ENCODE data around the gene EDN3.

EDN3 gene

DNA sequence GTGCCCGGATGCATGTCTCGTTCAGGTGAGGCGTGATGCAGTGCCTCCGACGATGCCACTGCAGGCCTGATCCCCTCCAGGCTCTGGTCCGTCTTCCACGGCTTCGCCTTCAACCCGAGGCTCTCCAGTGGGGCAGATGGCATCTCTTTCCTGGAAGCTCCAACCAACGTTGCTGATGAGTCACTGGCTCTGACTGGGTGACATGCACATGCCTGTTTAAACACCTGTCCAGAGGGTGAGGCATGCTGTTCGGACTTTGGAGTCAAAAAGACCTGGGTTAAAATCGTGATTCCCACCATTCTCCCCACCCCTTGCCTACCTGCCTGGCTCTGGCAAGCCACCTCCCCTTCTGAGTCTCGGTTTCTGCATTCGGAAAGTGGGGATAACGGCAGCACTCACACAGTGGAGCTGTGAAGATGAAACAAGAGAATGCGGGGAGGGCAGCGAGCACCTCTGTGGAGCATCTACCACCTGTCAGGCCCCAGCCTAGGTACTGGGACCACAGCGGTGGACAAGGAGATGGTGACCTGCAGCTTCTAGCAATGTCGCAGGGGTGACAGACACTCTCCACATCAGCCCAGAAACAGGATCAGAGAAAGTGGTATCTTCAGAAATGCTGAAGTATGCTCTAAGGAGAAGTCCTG lies 8.5 kb upstream of the EDN3 start:
- no peaks in the 10 kb centered on the region for H3K36me3 Mint-ChIP-seq
- H3K9me3 Mint-ChIP-seq, result no peaks in the 10 kb centered on the region
- ATAC-seq (ENCODE audit: low read depth) (no peak), DNase-seq (ENCODE audit: low spot score in 2 of 2) (no peak)
- peaks cover 21% of the 10 kb centered on the region for H3K27me3 Mint-ChIP-seq
- H3K4me1 Mint-ChIP-seq, result no peaks in the 10 kb centered on the region
- H3K4me3 Mint-ChIP-seq, result no peak overlapping the region
- H3K27ac Mint-ChIP-seq, result no peak overlapping the region

DNA sequence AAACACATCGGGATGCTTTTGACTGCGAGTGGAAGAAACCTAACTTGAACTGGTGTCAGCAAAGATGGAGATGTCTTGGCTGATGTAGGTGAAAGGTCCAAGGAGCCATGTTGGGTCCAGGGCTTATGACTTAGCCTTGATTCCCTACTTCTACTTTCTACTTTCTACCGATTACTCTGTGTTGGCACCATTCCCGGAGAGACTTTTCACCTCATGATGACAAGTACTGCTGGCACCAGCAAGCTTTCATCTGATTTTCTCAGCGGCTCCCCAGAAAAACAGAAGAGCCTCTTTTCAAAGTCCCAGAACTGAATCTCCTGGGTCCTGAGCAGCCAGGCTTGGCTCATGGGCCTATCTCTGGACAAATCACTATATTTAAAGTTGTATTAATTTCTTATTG lies 4.9 kb upstream of the EDN3 start:
- H3K27me3 Mint-ChIP-seq, result peaks cover 21% of the 10 kb centered on the region
- H3K36me3 Mint-ChIP-seq, result no peaks in the 10 kb centered on the region
- no peaks in the 10 kb centered on the region for H3K9me3 Mint-ChIP-seq
- ATAC-seq (ENCODE audit: low read depth) (no peak), DNase-seq (ENCODE audit: low spot score in 2 of 2) (no peak)
- no peak overlapping the region for H3K27ac Mint-ChIP-seq
- no peaks in the 10 kb centered on the region for H3K4me1 Mint-ChIP-seq
- H3K4me3 Mint-ChIP-seq, result no peak overlapping the region

- Mint-ChIP-seq H3K27ac (no peak overlapping the region), H3K9me3 (no peaks in the 10 kb centered on the region), H3K36me3 (no peaks in the 10 kb centered on the region), H3K27me3 (peaks cover 19% of the 10 kb centered on the region), H3K4me1 (no peaks in the 10 kb centered on the region), H3K4me3 (no peak overlapping the region)
- DNase-seq (ENCODE audit: low spot score in 2 of 2), result no peak
- no peak for ATAC-seq (ENCODE audit: low read depth)
These were observed 2.7 kb upstream of the EDN3 start for GRCh38 chr20:59297686-59298085.

- Mint-ChIP-seq H3K4me1 (no peaks in the 10 kb centered on the region), H3K9me3 (no peaks in the 10 kb centered on the region), H3K36me3 (no peaks in the 10 kb centered on the region), H3K4me3 (no peak overlapping the region), H3K27me3 (peaks cover 27% of the 10 kb centered on the region), H3K27ac (no peak overlapping the region)
- no peak for ATAC-seq (ENCODE audit: low read depth)
- DNase-seq (ENCODE audit: low spot score in 2 of 2), result no peak
These were observed 472 bp upstream of the EDN3 start for GRCh38 chr20:59299945-59300332.

DNA sequence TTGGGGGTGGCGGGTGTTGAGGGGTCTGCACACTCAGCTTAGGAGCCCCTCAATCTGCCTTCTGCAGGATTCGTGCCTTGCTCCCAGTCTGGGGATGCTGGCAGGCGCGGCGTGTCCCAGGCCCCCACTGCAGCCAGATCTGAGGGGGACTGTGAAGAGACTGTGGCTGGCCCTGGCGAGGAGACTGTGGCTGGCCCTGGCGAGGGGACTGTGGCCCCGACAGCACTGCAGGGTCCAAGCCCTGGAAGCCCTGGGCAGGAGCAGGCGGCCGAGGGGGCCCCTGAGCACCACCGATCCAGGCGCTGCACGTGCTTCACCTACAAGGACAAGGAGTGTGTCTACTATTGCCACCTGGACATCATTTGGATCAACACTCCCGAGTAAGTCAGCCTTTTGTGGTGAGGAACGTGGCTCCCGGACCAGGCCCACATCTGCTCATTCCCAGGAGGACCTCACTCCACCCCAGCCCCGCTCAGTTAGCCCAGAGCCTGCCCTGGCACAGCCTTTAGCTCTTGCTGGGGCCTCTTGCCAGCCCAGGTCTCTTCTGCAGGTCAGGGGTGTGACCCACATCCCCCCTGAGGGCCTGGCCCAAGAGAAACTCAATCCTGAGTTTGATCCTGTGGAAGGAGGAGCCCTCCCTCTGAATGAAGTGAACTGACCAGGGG lies 1.1 kb downstream of the EDN3 start:
- Mint-ChIP-seq H3K4me3 (no peak overlapping the region), H3K36me3 (no peaks in the 10 kb centered on the region), H3K27me3 (peaks cover 31% of the 10 kb centered on the region), H3K9me3 (no peaks in the 10 kb centered on the region), H3K4me1 (no peaks in the 10 kb centered on the region), H3K27ac (no peak overlapping the region)
- ATAC-seq (ENCODE audit: low read depth), result no peak
- DNase-seq (ENCODE audit: low spot score in 2 of 2), result no peak

GRCh38 chr20:59305908-59306655 lies 5.7 kb downstream of the EDN3 start:
- no peak overlapping the region for H3K27ac Mint-ChIP-seq
- H3K36me3 Mint-ChIP-seq, result no peaks in the 10 kb centered on the region
- DNase-seq (ENCODE audit: low spot score in 2 of 2), result no peak
- H3K4me3 Mint-ChIP-seq, result no peak overlapping the region
- H3K4me1 Mint-ChIP-seq, result no peaks in the 10 kb centered on the region
- no peaks in the 10 kb centered on the region for H3K9me3 Mint-ChIP-seq
- no peak for ATAC-seq (ENCODE audit: low read depth)
- H3K27me3 Mint-ChIP-seq, result peaks cover 23% of the 10 kb centered on the region

DNA sequence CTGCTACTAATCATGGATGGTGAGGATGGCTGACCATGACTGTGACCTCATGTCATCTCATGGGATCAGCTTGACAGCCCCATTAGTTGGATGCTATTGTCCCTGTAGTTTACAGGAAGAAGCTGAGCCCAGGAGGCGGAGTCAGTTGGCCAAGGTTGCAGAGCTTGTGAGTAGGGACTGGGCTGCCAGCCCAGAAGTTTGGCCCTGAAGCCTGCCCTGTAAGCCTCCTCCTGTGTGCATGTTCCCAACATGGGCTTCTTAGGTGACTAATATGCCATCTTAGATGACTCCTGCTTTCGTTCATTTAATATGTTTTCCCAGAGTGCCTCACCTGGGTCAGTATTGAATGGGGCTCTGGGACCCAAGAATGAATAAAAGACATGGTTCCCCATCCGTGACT lies 6.9 kb downstream of the EDN3 start:
- Mint-ChIP-seq H3K4me3 (no peak overlapping the region), H3K36me3 (no peaks in the 10 kb centered on the region), H3K27ac (no peak overlapping the region), H3K27me3 (peaks cover 20% of the 10 kb centered on the region), H3K9me3 (no peaks in the 10 kb centered on the region), H3K4me1 (no peaks in the 10 kb centered on the region)
- DNase-seq (ENCODE audit: low spot score in 2 of 2) (no peak), ATAC-seq (ENCODE audit: low read depth) (no peak)

- H3K27ac Mint-ChIP-seq, result no peak overlapping the region
- H3K36me3 Mint-ChIP-seq, result no peaks in the 10 kb centered on the region
- DNase-seq (ENCODE audit: low spot score in 2 of 2), result no peak
- no peaks in the 10 kb centered on the region for H3K4me1 Mint-ChIP-seq
- peaks cover 16% of the 10 kb centered on the region for H3K27me3 Mint-ChIP-seq
- ATAC-seq (ENCODE audit: low read depth), result no peak
- no peak overlapping the region for H3K4me3 Mint-ChIP-seq
- H3K9me3 Mint-ChIP-seq, result no peaks in the 10 kb centered on the region
These were observed 8.2 kb downstream of the EDN3 start for GRCh38 chr20:59308493-59309201.

DNA sequence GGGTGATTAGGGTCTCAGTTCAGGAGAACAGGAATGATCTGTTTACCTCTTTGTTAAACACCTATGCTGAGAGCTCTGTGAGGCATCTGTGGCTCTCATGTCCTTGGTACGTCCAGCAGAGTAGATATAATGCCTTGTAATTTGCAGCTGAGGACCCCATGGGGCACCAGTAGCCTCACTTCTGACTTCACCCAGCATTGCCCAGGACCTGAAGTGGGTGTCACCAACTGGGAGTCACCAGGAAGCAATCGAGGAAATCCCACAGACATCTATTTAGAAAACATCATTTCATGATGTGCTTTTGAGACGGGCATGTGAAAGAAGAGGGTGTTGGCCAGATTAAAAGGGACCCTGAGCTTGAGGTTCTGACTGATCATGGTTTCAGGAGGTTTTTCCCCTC lies 8.8 kb downstream of the EDN3 start:
- ATAC-seq (ENCODE audit: low read depth) (no peak), DNase-seq (ENCODE audit: low spot score in 2 of 2) (no peak)
- H3K36me3 Mint-ChIP-seq, result no peaks in the 10 kb centered on the region
- no peaks in the 10 kb centered on the region for H3K9me3 Mint-ChIP-seq
- H3K4me3 Mint-ChIP-seq, result no peak overlapping the region
- no peak overlapping the region for H3K27ac Mint-ChIP-seq
- H3K4me1 Mint-ChIP-seq, result no peaks in the 10 kb centered on the region
- H3K27me3 Mint-ChIP-seq, result peaks cover 16% of the 10 kb centered on the region

GRCh38 chr20:59314997-59315396 lies 14.6 kb downstream of the EDN3 start:
- Mint-ChIP-seq H3K36me3 (no peaks in the 10 kb centered on the region), H3K4me3 (no peak overlapping the region), H3K27ac (no peak overlapping the region), H3K27me3 (peaks cover 6% of the 10 kb centered on the region), H3K4me1 (no peaks in the 10 kb centered on the region), H3K9me3 (no peaks in the 10 kb centered on the region)
- no peak for ATAC-seq (ENCODE audit: low read depth)
- no peak for DNase-seq (ENCODE audit: low spot score in 2 of 2)

DNA sequence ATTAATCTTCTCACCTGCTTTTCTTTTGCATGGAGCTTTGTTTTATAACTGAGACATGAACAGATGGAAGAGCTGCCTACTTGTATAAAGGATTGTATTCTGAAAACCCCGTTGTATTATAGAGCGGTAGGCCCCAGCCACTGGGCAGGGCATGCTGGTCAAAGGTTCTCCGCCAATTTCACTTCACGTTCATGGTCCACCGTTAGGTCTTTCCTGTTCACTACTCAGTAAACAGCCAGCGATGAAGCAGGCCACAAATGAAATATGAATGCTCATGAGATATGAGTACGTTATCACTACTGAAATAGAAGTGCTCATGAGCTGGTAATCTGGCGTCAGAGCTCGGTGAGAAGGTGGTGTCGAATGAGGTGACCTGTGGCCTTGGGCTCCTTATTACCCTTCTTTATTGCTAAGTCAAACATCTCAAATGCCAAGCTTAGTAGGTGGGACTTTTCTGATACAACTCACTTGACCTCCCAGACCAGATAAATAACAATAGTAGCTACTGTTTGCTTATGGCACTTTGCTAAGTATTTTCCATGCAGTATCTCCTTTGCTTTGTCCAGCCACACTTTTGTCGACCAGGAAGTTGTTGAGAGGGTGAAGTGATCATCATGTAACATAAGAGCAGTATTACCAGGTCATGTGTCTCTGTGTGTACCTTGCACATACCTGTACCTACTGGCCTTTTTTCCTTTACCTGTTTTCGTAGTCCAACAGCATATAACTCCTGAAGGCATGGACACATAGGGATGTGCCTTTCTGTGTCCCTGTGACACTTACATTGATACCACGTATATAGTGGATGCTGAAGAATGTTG lies 16.7 kb downstream of the EDN3 start:
- Mint-ChIP-seq H3K27me3 (peaks cover 6% of the 10 kb centered on the region), H3K27ac (no peak overlapping the region), H3K4me3 (no peak overlapping the region), H3K4me1 (no peaks in the 10 kb centered on the region), H3K36me3 (no peaks in the 10 kb centered on the region), H3K9me3 (no peaks in the 10 kb centered on the region)
- ATAC-seq (ENCODE audit: low read depth) (no peak), DNase-seq (ENCODE audit: low spot score in 2 of 2) (no peak)

GRCh38 chr20:59318201-59318790 lies 17.9 kb downstream of the EDN3 start:
- H3K9me3 Mint-ChIP-seq, result no peaks in the 10 kb centered on the region

GRCh38 chr20:59318803-59319202 lies 18.4 kb downstream of the EDN3 start:
- H3K27me3 Mint-ChIP-seq, result peaks cover 8% of the 10 kb centered on the region
- H3K4me1 Mint-ChIP-seq, result no peaks in the 10 kb centered on the region
- no peaks in the 10 kb centered on the region for H3K9me3 Mint-ChIP-seq

More at GRCh38 chr20:59318201-59318790, 17.9 kb downstream of the EDN3 start:
- Mint-ChIP-seq H3K27ac (no peak overlapping the region), H3K4me3 (no peak overlapping the region), H3K36me3 (no peaks in the 10 kb centered on the region), H3K27me3 (peaks cover 9% of the 10 kb centered on the region), H3K4me1 (no peaks in the 10 kb centered on the region)
- DNase-seq (ENCODE audit: low spot score in 2 of 2), result no peak
- no peak for ATAC-seq (ENCODE audit: low read depth)

More at GRCh38 chr20:59318803-59319202, 18.4 kb downstream of the EDN3 start:
- DNase-seq (ENCODE audit: low spot score in 2 of 2), result no peak
- Mint-ChIP-seq H3K36me3 (no peaks in the 10 kb centered on the region), H3K4me3 (no peak overlapping the region), H3K27ac (no peak overlapping the region)
- no peak for ATAC-seq (ENCODE audit: low read depth)
